NCI-H2107 treated with DMSO at 0.1 percent for 48 hours (cell line): ENCODE measurements around the gene FADS6.

Experiments
- DNase-seq: peaks from one replicate; lab custom pipeline; 2025; ENCODE audit not compliant: unreplicated experiment; lab: John Stamatoyannopoulos, UW

Gene FADS6

GRCh38 chr17:74833501-74834377, 59.7 kb downstream of the FADS6 start:
- no peak for DNase-seq

GRCh38 chr17:74832421-74832820, 61.0 kb downstream of the FADS6 start:
- no peak for DNase-seq

- DNase-seq, result no peak
Observed at GRCh38 chr17:74831444-74832146, 61.8 kb downstream of the FADS6 start.

- no peak for DNase-seq
Observed at GRCh38 chr17:74830861-74831260, 62.6 kb downstream of the FADS6 start.

- DNase-seq, result no peak
Observed at GRCh38 chr17:74827800-74828199, 65.6 kb downstream of the FADS6 start.
